HepG2 (cell line): Measurements from ENCODE around the gene FAM221B. TPM values are rescaled to one million over a fixed set of nuclear protein-coding genes. Genes with fewer than 3 reads are reported as not detected.

Source experiments
- ARNT2 ChIP-seq: sonication (generic); formaldehyde crosslinking; IDR thresholded peaks from 2 replicates; pipeline ENCODE4 v1.8.0; 2022; ENCODE audit warnings: mild to moderate bottlenecking, low read depth, missing genetic modification reagents, moderate library complexity
- BCL6 ChIP-seq: IDR thresholded peaks from 2 replicates; pipeline ENCODE4 v1.6.1; 2016; ENCODE audit warnings: missing genetic modification reagents, missing compliant biosample characterization
- BORCS8-MEF2B ChIP-seq: sonication (generic); formaldehyde crosslinking; IDR thresholded peaks from 2 replicates; pipeline ENCODE4 v1.8.0; 2022; ENCODE audit warnings: mild to moderate bottlenecking, missing genetic modification reagents
- BRCA1 ChIP-seq: sonication (generic); formaldehyde crosslinking; IDR thresholded peaks from 2 replicates; pipeline ENCODE4 v1.4.0; 2020; ENCODE audit warnings: missing genetic modification reagents
- FOXC1 ChIP-seq: sonication (generic); formaldehyde crosslinking; IDR thresholded peaks from 2 replicates; pipeline ENCODE4 v1.8.0; 2022; ENCODE audit warnings: mild to moderate bottlenecking, missing genetic modification reagents, borderline replicate concordance
- IRF9 ChIP-seq: sonication (generic); formaldehyde crosslinking; IDR thresholded peaks from 2 replicates; pipeline ENCODE4 v1.8.0; 2022; ENCODE audit warnings: missing genetic modification reagents, mild to moderate bottlenecking, borderline replicate concordance
- KDM2A ChIP-seq: sonication (generic); formaldehyde crosslinking; IDR thresholded peaks from 2 replicates; pipeline ENCODE4 v1.4.0; 2020; ENCODE audit warnings: low read depth, missing genetic modification reagents, borderline replicate concordance
- KDM5B ChIP-seq: sonication (generic); formaldehyde crosslinking; IDR thresholded peaks from 2 replicates; pipeline ENCODE4 v1.4.0; 2020; ENCODE audit warnings: missing genetic modification reagents, mild to moderate bottlenecking, borderline replicate concordance
- POLR2AphosphoS5 ChIP-seq: IDR thresholded peaks from 2 replicates; pipeline ENCODE4 v1.6.1; 2012; ENCODE audit warnings: low read depth, low read length
- RBM22 ChIP-seq: fragments of 200-400 bp; formaldehyde crosslinking; optimal IDR thresholded peaks from 2 replicates; pipeline ENCODE3; 2017; ENCODE audit warnings: mild to moderate bottlenecking, low read length, moderate library complexity
- RFX1 ChIP-seq: fragments of 450-650 bp; IDR thresholded peaks from 2 replicates; pipeline ENCODE4 v1.6.1; 2017
- RFX3 ChIP-seq: IDR thresholded peaks from 2 replicates; pipeline ENCODE4 v1.6.1; 2016; ENCODE audit warnings: missing biosample characterization, missing genetic modification reagents
- RFXAP ChIP-seq: sonication (generic); formaldehyde crosslinking; IDR thresholded peaks from 2 replicates; pipeline ENCODE4 v1.4.0; 2020; ENCODE audit warnings: missing genetic modification reagents, borderline replicate concordance
- TOPORS ChIP-seq: sonication (generic); formaldehyde crosslinking; IDR thresholded peaks from 2 replicates; pipeline ENCODE4 v1.8.0; 2023; ENCODE audit warnings: mild to moderate bottlenecking, missing genetic modification reagents
- UBTF ChIP-seq: sonication (generic); formaldehyde crosslinking; IDR thresholded peaks from 2 replicates; pipeline ENCODE4 v1.4.0; 2020; ENCODE audit warnings: mild to moderate bottlenecking, missing genetic modification reagents
- ZIK1 ChIP-seq: sonication (generic); formaldehyde crosslinking; IDR thresholded peaks from 2 replicates; pipeline ENCODE4 v1.5.0; 2020; ENCODE audit warnings: mild to moderate bottlenecking, low read depth, missing genetic modification reagents, borderline replicate concordance
- ZNF350 ChIP-seq: sonication (generic); formaldehyde crosslinking; IDR thresholded peaks from 2 replicates; pipeline ENCODE4 v1.4.0; 2020; ENCODE audit warnings: mild to moderate bottlenecking, low read depth, missing genetic modification reagents, borderline replicate concordance
- ZNF354B ChIP-seq: sonication (generic); formaldehyde crosslinking; IDR thresholded peaks from 2 replicates; pipeline ENCODE4 v1.8.0; 2022; ENCODE audit warnings: mild to moderate bottlenecking, missing genetic modification reagents
- ZNF530 ChIP-seq: sonication (generic); formaldehyde crosslinking; IDR thresholded peaks from 2 replicates; pipeline ENCODE4 v1.5.0; 2020; ENCODE audit warnings: low read depth, mild to moderate bottlenecking, missing genetic modification reagents
- ZSCAN21 ChIP-seq: sonication (generic); formaldehyde crosslinking; IDR thresholded peaks from 2 replicates; pipeline ENCODE4 v1.8.0; 2022; ENCODE audit warnings: mild to moderate bottlenecking, missing genetic modification reagents, moderate library complexity, borderline replicate concordance
- polyA plus RNA-seq, 8 experiments: library from polyadenylated mRNA; depleted of rRNA in 3 of 8; stranded (reverse) in 7 of 8; unstranded in 1 of 8; fragments of >200 nt; fragmentation: Illumina TruSeq in 4 of 8; extraction: Trizol in 4 of 8; gene quantifications; 2 replicates each; pipeline versions ENCODE4 v1.2.1 to v1.2.3, GENCODE V29; 2011 to 2016; ENCODE audit warnings: low read depth in 4 of 8, missing spikeins in 1 of 8, mixed read lengths in 1 of 8; ENCODE audit not compliant: insufficient read depth in 1 of 8
- total RNA-seq, 5 experiments: library from RNA; depleted of rRNA; stranded (reverse); fragments of >200 nt; fragmentation: Illumina TruSeq; extraction: Trizol; gene quantifications; 2 replicates each; pipeline ENCODE4 v1.2.3, GENCODE V29; 2016; ENCODE audit warnings: low read depth in 1 of 5

Gene FAM221B
- total and polyA plus RNA-seq, 2 of the 13 experiments (the other 11 are each of a cell fraction or from before 2014, with no cell fraction given) = not detected

- TF ChIP-seq ZSCAN21 (CRISPR knock-in tag) (peak; percentile 45; the same call in 1 of the 2 replicates), ARNT2 (no peak), BORCS8-MEF2B (CRISPR knock-in tag) (0 out of 2 replicates have a peak, but pooled peaks have one; percentile 37), IRF9 (CRISPR knock-in tag) (no peak), KDM5B (CRISPR knock-in tag) (0 out of 2 replicates have a peak, but pooled peaks have one; percentile 19), BRCA1 (no peak), ZNF530 (CRISPR knock-in tag) (no peak), BCL6 (no peak), ZNF354B (CRISPR knock-in tag) (no peak), POLR2AphosphoS5 (peak; percentile 30; the same call in 1 of the 2 replicates), ZNF350 (CRISPR knock-in tag) (0 out of 2 replicates have a peak, but pooled peaks have one; percentile 22), ZIK1 (CRISPR knock-in tag) (0 out of 2 replicates have a peak, but pooled peaks have one; percentile 28), TOPORS (CRISPR knock-in tag) (0 out of 2 replicates have a peak, but pooled peaks have one; percentile 19), RFX3 (CRISPR knock-in tag) (peak; percentile 77), RFX1 (peak; percentile 79), FOXC1 (CRISPR knock-in tag) (0 out of 2 replicates have a peak, but pooled peaks have one; percentile 21), RFXAP (CRISPR knock-in tag) (0 out of 2 replicates have a peak, but pooled peaks have one; percentile 9), UBTF (0 out of 2 replicates have a peak, but pooled peaks have one; percentile 23), RBM22 (peak; percentile 54), KDM2A (CRISPR knock-in tag) (peak; percentile 47; the same call in 1 of the 2 replicates)
Observed at GRCh38 chr9:35828716-35829083, at the start of gene FAM221B (continued).
